ENCODE results near the gene CLCF1. TPM values are rescaled to one million over a fixed set of nuclear protein-coding genes. Genes with fewer than 3 reads are reported as not detected.

CLCF1 gene
- 28.8 to 36.7 TPM (median 32.5 TPM) in 5 replicates for total RNA-seq (2022; extraction: Qiagen RNA extraction)

DNA sequence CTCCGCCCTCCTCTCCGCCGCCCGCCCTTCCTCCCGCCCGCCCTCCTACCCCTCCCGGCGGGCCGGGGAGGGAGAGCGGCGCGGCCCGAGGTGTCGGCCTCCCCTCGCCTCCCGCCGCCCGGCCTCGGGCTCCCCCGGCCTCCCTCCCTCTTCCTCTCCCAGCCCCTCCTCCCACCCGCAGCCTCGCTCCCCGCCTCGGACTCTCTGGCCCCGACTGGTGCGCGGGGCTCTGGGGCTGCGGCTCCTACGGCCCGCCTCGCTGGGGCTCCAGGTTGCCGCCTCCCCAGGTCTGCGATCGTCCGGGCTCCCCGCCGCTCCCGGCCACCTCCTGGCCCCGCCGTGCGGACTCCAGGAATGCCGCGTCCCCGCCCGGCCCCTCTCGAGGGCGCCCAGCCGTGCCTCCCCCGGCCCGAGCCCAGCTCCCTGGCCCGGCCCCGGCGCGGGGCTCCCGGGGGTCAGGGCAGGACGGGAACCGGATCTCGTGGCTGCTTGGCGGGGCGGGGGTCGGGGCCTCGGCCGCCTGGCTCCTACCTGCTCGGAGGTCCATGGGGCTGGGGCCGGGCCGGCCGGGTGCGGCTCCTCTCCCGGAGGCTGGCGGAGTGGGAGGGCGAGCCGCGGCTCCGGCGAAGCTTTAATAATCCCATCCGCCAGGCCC is at the start of gene CLCF1:
Gene CLCF1 (minus strand): TSS at position 606 of the 655 bp plus-strand sequence. CDS start 59 bp downstream, at position 547.

DNA sequence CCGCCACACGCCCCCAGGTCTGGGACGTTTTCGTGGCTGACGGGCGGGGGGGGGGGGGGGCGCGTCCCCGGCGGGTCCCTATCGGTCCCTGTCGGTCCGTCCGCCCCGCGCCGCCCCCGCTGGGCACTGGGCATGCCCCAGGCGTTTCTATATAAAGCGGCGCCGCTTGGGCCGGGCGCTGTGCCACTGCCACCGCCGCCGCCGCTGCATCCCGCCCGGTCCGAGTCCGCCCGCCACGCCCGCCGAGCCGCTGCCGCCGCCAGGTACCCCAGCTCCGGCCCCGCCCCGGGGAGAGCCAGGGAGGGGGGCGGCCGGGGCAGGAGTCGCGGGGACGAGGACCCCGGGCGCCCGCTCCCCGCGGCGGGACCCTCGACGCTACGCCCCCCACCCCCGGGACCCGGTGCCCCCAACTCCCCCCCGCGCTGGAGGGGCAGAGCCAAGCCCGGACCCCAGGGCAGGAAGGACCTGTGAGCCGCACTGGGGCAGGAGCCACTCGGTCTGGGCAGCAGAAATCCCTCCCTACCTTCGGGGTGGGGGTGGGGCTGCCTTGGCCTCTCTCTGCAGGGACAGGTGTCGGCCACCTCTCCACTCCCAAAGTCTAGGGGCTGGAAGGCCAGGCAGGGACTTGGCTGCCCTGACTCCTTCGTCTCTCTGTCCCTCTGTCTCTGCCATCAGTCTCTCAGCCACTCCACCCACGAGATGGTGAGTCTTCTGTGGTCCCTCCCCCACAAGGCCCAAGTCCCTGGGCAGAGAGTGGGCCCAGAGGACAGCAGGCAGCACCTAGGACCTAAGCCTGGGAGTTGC is 42.3 kb upstream of the CLCF1 start, which contains the start of gene CARNS1:
Gene CARNS1 (plus strand): TSS at position 178 of the 804 bp plus-strand sequence. CDS start 522 bp downstream, at position 700.

DNA sequence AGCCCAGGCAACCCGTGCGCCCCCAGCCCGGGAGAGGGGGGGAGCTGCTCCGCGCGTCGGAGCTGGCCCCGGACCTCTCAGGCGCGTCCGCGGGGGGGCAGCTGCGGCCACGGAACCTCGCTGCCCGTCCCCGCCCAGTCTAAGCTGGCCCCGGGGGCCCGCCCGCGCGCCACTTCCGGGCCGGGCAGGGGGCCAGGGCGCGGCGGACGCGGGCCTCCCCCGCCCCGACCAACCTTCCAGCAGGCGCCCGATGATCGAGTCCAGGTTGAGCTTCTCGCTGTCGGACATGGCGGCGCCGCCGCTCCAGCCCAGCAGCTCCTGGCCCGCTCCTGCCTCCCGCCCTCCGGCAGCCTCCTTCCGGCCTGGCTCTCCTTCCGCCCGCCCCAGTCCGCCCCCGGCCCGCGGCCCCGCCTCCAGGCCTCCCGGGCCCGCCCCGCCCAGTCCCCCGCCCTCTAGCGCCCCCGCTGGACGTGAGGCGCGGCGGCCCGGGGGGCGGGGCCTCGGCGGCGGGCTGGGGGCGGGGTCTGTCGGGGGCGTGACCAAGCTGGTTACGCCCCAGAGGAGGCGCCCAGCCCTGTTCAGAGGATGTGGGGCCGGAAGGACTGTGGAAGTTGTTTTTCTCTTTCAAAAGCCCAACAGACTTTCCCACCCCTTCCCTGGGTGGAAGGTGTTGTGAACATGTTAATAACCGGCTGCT is 28.2 kb upstream of the CLCF1 start, which contains the start of gene PPP1CA:
Gene PPP1CA (minus strand): TSS at position 364 of the 697 bp plus-strand sequence. CDS start 76 bp downstream, at position 288.

DNA sequence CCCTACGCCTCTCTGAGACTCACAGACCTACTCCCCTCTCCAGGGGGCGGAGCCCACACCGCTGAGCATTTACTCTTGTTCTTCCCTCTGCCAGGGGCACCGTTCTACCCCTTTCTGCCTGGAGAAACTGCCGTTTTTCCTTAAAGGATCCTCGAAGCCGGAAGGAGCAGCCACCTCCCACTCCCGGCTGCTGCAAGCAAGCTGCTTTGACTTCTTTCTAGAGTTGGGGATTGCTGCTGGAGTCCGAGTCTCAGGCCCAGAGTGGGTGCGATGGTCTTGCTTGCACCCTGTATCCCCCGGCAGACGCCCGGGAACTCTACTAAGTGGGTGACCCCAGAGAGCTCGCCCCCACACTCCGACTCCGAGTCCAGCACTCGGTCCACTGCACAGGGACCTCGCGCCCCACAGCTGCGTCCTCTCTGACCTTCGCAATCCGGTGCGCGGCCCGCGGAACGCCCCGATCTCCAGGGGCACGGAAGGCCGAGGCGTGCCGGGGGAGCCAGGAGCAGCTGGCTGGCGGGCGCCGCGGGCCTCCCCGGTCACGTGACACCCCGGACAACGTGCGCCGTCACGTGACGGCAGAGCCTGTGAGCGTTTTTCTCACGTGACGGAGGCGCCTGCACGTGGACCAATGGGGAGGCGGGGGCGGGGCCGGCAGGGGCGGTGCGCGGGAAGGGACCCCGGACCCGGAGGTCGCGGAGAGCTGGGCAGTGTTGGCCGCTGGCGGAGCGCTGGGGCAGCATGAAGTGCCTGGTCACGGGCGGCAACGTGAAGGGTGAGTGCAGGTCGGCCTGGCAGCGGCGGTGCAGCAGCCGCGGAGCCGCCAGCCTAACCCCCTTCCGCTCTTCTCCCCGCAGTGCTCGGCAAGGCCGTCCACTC is 18.1 kb upstream of the CLCF1 start, which contains the start of gene RAD9A:
Gene RAD9A (plus strand): TSS at position 683 of the 879 bp plus-strand sequence. CDS start 59 bp downstream, at position 742.

DNA sequence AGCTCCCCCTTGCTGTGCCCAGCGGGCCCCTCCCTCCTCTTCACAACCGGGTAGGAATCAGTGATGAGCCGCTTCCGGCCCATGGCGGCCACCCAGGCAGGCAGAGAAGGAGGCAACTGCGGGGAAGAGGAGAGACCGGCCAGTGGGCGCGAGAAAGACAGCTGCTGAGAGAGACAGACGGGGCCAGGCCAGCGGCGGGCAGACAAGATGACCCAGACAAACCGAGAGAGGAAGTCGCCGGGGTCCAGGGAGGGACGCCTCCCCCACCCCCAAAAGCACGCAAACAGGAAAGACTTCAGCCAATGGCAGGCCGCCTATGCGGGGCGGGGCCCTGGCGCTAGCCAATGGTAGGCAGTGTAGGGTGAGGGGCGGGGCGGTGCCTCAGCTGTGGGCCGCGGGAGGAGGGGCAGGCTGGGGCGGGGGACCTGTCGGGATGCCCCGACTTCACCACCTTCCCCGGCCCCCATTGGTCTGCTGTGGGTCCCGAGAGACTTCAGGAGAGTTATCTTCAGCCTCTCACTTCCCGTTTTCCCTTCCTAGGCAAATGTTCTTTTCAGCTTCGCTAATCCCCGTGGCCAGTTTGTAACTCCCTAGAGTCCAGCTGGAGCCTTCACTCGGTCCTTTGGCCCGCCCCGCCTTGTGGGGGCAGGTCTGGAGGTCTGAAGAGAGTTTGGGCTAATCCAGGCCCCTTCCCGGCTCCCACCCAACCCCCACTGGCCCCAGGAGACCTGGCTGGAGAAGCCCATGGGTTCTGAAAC is 19.9 kb downstream of the CLCF1 start, which contains the start of gene POLD4:
Gene POLD4 (minus strand): TSS at position 230 of the 758 bp plus-strand sequence. CDS start 147 bp downstream, at position 83.

Other genes with a start within 250 kb of the CLCF1 start
- 21.3 to 34.9 TPM (median 32.5 TPM) in 5 replicates for gene GRK2, start 107.1 kb downstream of the CLCF1 start, total RNA-seq (2022; extraction: Qiagen RNA extraction)
- gene ANKRD13D, start 84.3 kb downstream of the CLCF1 start, total RNA-seq (2022; extraction: Qiagen RNA extraction): 13.3 to 25.0 TPM (median 22.5 TPM) in 5 replicates
- 16.4 to 20.9 TPM (median 18.4 TPM) in 5 replicates for gene SSH3, start 70.1 kb downstream of the CLCF1 start, total RNA-seq (2022; extraction: Qiagen RNA extraction)
- gene POLD4, start 20.1 kb downstream of the CLCF1 start, total RNA-seq (2022; extraction: Qiagen RNA extraction): 172 to 195 TPM (median 183 TPM) in 5 replicates
- 17.4 to 25.4 TPM (median 23.1 TPM) in 5 replicates for gene RAD9A, start 18.4 kb upstream of the CLCF1 start, total RNA-seq (2022; extraction: Qiagen RNA extraction)
- gene PPP1CA, start 28.3 kb upstream of the CLCF1 start, total RNA-seq (2022; extraction: Qiagen RNA extraction): 264 to 298 TPM (median 276 TPM) in 5 replicates
- 0.07 to 0.22 TPM (median 0.12 TPM) in 4 of 5 replicates, not detected in the other for gene TBC1D10C, start 30.5 kb upstream of the CLCF1 start, total RNA-seq (2022; extraction: Qiagen RNA extraction)
- gene CARNS1, start 42.1 kb upstream of the CLCF1 start, total RNA-seq (2022; extraction: Qiagen RNA extraction): 0.03 to 0.16 TPM (median 0.11 TPM) in 5 replicates
- gene RPS6KB2, start 54.9 kb upstream of the CLCF1 start, total RNA-seq (2022; extraction: Qiagen RNA extraction): 37.3 to 50.0 TPM (median 48.8 TPM) in 5 replicates
- gene PTPRCAP, start 64.1 kb upstream of the CLCF1 start, total RNA-seq (2022; extraction: Qiagen RNA extraction): 0.18 to 0.39 TPM (median 0.28 TPM) in 5 replicates
- gene CORO1B, start 69.9 kb upstream of the CLCF1 start, total RNA-seq (2022; extraction: Qiagen RNA extraction): 42.1 to 61.9 TPM (median 59.9 TPM) in 5 replicates
- gene GPR152, start 79.1 kb upstream of the CLCF1 start, total RNA-seq (2022; extraction: Qiagen RNA extraction): 0.07 TPM in 1 of 5 replicates, not detected in the others
- not detected in 5 replicates for gene CABP4, start 81.8 kb upstream of the CLCF1 start, total RNA-seq (2022; extraction: Qiagen RNA extraction)
- 37.1 to 67.8 TPM (median 58.9 TPM) in 5 replicates for gene TMEM134, start 95.7 kb upstream of the CLCF1 start, total RNA-seq (2022; extraction: Qiagen RNA extraction)
- 40.6 to 43.2 TPM (median 43.0 TPM) in 5 replicates for gene AIP, start 109.4 kb upstream of the CLCF1 start, total RNA-seq (2022; extraction: Qiagen RNA extraction)
- gene PITPNM1, start 131.8 kb upstream of the CLCF1 start, total RNA-seq (2022; extraction: Qiagen RNA extraction): 21.8 to 40.9 TPM (median 38.0 TPM) in 5 replicates
- 57.8 to 84.5 TPM (median 82.5 TPM) in 5 replicates for gene CDK2AP2, start 134.6 kb upstream of the CLCF1 start, total RNA-seq (2022; extraction: Qiagen RNA extraction)
- gene CABP2, start 149.8 kb upstream of the CLCF1 start, total RNA-seq (2022; extraction: Qiagen RNA extraction): not detected in 5 replicates
- gene GSTP1, start 210.2 kb upstream of the CLCF1 start, total RNA-seq (2022; extraction: Qiagen RNA extraction): 1,418 to 1,585 TPM (median 1,568 TPM) in 5 replicates
- 130 to 145 TPM (median 142 TPM) in 5 replicates for gene NDUFV1, start 233.3 kb upstream of the CLCF1 start, total RNA-seq (2022; extraction: Qiagen RNA extraction)

Measured in A549 treated with dexamethasone at 1 μM for 4 hours (cell line).